Measurements from ENCODE around the gene JUND. TPM values are rescaled to one million over a fixed set of nuclear protein-coding genes. Genes with fewer than 3 reads are reported as not detected.
"Not testable (repeated sequence)": the region's sequence is repeated elsewhere in the genome, so short reads cannot be mapped to it uniquely, and the experiment has no call there.

The JUND gene
- total RNA-seq = 100 to 1,000 TPM in 3 of 4 donors, 10 to 100 TPM in 1; 67.2 to 258 (median 221) TPM

DNA sequence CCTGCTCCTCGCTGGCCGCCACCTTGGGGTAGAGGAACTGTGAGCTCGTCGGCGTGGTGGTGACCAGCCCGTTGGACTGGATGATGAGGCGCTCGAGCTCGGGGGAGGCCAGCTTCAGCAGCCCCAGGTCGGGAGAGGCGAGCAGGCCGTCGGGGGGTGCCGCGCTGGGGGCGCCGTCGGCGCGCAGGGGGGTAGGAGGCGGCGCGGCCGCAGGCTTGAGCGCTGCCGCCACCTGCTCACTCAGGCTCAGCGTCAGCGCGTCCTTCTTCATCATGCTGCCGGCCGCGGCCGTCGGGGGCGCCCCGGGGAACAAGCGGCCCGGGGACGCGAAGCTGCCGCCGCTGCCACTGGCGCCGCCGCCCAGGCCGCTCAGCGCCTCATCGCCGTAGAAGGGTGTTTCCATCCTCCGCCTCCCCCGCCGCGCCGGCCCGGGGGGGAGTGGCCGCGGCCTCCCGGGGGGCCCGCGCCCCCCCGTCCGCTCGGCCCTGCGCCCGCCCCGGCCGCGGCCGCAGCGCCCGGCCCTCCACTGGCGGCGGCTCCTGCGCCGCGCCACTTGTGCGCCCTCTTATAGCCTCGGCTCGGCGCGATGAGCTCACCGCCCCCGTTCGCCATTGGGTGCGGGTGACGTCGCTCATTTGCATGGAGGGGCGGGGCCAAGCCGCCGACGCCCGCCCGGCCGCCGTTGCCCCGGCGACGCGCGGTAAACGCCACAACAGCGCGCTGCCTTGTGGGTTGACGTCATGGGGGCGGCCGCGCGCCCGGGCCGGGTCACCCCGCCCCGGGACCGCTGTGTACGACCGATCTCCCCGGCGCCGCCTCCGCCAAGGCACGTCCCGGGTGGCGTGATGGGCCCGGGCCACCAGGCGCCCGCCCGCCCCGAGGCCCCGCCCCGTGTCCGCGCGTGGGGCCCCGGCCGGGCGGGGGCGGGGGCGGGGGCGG is at the start of gene JUND:
TSS of gene JUND (minus strand) at position 541 of the 939 bp plus-strand sequence. CDS start at position 403, 138 bp downstream.
- in situ Hi-C loops (cut with MboI; ENCODE audit: low sequenced_read_pairs in 4 of 4) = no loop called here
- TF ChIP-seq POLR2A (IDR thresholded peaks at IDR 0.05) = peak; percentile 99
- TF ChIP-seq, protein P1, sequence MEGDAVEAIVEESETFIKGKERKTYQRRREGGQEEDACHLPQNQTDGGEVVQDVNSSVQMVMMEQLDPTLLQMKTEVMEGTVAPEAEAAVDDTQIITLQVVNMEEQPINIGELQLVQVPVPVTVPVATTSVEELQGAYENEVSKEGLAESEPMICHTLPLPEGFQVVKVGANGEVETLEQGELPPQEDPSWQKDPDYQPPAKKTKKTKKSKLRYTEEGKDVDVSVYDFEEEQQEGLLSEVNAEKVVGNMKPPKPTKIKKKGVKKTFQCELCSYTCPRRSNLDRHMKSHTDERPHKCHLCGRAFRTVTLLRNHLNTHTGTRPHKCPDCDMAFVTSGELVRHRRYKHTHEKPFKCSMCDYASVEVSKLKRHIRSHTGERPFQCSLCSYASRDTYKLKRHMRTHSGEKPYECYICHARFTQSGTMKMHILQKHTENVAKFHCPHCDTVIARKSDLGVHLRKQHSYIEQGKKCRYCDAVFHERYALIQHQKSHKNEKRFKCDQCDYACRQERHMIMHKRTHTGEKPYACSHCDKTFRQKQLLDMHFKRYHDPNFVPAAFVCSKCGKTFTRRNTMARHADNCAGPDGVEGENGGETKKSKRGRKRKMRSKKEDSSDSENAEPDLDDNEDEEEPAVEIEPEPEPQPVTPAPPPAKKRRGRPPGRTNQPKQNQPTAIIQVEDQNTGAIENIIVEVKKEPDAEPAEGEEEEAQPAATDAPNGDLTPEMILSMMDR (IDR thresholded peaks at IDR 0.05 in 4 of 5, conservative IDR thresholded peaks at IDR 0.05 in 1 of 5) = peak in 1 of 5 experiments; percentile 7
- Histone ChIP-seq H3K9me3 (no peaks in the 10 kb centered on the region), H3K4me1 (peaks cover 22 to 37% of the 10 kb centered on the region in 2 donors), H3K4me3 (peak within 1 kb of the TSS; percentile 78 to 98 (median 90)), H3K27ac (peak within 1 kb of the TSS; percentile 99 to 100 (median 100)), H3K36me3 (peaks cover 0 to 4% of the 10 kb centered on the region in 2 donors), H3K27me3 (no peaks in the 10 kb centered on the region)
- ATAC-seq = peak; percentile 60 to 66
- DNase-seq = peak; percentile 95 to 97
- intact Hi-C loops (cut with DNase I; ENCODE audit: low total_unique reads) = loop anchor here (1.0 to 5.0 kb wide), 4 partner anchors 11 to 274 kb away; partner anchors contain the start of gene ARRDC2

DNA sequence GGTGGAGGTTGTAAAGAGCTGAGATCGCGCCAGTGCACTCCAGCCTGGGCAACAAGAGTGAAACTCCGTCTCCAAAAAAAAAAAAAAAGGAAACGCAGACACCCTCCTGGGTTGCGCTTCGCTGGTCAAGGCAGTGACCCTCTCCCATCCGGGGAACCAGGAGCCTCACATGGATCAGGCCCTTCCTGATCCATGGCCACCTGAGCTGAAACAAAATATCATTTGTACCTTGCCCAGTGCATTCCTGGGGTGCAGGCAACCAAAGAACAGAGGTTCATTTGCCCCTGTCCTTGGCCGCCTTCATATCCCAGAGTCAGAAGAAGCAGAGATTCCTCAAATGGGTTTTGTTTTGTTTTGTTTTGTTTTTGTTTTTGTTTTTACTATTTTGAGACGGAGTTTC is 49.4 kb upstream of the JUND start:
- in situ Hi-C loops (cut with MboI; ENCODE audit: low sequenced_read_pairs in 4 of 4) (no loop called here), intact Hi-C loops (cut with DNase I; ENCODE audit: low total_unique reads) (no loop called here)
- Histone ChIP-seq H3K4me3 (no peak overlapping the region), H3K36me3 (no peaks in the 10 kb centered on the region), H3K27me3 (no peaks in the 10 kb centered on the region), H3K4me1 (peaks cover 8 to 14% of the 10 kb centered on the region in 2 donors), H3K27ac (no peak overlapping the region), H3K9me3 (no peaks in the 10 kb centered on the region)
- ATAC-seq = no peak
- TF ChIP-seq POLR2A (IDR thresholded peaks at IDR 0.05) = no peak
- no peak for DNase-seq

DNA sequence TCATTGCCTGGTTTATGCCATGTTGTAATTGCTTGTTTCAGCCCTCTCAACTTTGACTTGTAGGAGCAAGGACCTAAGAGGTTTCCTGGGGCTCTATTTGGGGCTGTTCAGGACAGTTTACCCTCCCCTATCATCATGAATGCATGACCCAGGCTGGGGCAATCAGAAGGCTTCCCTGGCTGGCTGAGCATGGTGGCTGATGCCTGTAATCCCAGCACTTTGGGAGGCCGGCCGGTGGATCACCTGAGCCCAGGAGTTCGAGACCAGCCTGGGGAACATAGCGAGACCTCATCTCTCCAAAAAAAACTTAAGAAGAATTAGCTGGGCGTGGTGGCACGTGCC is 47.6 kb upstream of the JUND start:
- in situ Hi-C loops (cut with MboI; ENCODE audit: low sequenced_read_pairs in 4 of 4) (loop anchor here in 3 of 4 donors (5.0 to 10.0 kb wide), 2 partner anchors 52 to 134 kb away; partner anchors contain the start of gene MPV17L2 (in 1 of the 3)), intact Hi-C loops (cut with DNase I; ENCODE audit: low total_unique reads) (no loop called here)
- no peak for ATAC-seq
- Histone ChIP-seq H3K27me3 (no peaks in the 10 kb centered on the region), H3K4me1 (peaks cover 13 to 19% of the 10 kb centered on the region in 2 donors), H3K4me3 (peak overlapping the region in 3 of 4 donors; percentile 34 to 40 (median 35)), H3K36me3 (no peaks in the 10 kb centered on the region), H3K9me3 (no peaks in the 10 kb centered on the region), H3K27ac (peak overlapping the region; percentile 62 to 79 (median 69))
- no peak for TF ChIP-seq POLR2A (IDR thresholded peaks at IDR 0.05)
- no peak for DNase-seq

DNA sequence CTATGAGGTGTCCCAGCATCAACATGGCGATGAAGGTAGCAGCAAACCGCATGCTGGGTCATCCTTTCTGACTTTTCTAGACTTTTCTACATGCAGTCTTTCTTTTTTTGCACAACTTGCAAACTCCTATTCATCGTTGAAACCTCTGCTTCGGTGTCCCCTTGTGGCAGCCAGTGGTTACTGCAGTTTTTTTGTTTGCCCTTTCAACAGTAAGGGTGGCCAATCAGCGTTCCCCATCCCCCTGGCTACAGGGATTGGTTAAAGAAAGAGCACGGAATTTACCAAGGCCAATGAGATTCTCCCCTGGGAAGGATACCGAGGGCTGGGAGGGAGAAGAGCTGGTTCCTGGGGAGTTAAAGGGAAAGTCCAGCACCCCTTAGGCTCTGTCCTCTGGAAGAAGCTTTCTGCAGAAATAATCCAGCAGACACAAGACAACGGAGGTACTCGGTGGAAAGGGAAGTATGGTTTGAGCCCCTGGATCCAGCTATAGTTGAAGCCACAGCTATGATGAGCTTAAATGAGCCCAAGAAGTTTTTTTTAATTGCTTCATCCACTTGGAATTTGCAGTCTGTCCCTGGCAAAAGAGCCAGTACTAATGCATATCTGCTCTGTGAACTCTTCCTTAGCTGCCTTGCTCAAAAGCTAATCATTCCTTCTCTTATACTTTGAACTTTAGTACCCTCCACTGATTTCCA is 47.1 kb upstream of the JUND start:
- H3K36me3 ChIP-seq = no peaks in the 10 kb centered on the region
- H3K4me1 ChIP-seq = peaks cover 18 to 24% of the 10 kb centered on the region in 2 donors
- H3K27ac ChIP-seq = peak overlapping the region; percentile 62 to 79 (median 69)
- intact Hi-C loops (cut with DNase I; ENCODE audit: low total_unique reads) = loop anchor here (1.0 kb wide), 2 partner anchors 49 to 53 kb away; no protein-coding TSS in a partner anchor
- peak overlapping the region; percentile 6 to 40 (median 34) for H3K4me3 ChIP-seq
- H3K9me3 ChIP-seq = no peaks in the 10 kb centered on the region
- H3K27me3 ChIP-seq = no peaks in the 10 kb centered on the region
- ATAC-seq (peak; percentile 99 to 100), DNase-seq (peak; percentile 92 to 96)
- peak; percentile 30 to 77 for TF ChIP-seq POLR2A (IDR thresholded peaks at IDR 0.05)
- TF ChIP-seq, protein P1 (IDR thresholded peaks at IDR 0.05 in 4 of 5, conservative IDR thresholded peaks at IDR 0.05 in 1 of 5) = peak; percentile 94 to 98 (median 96)
- in situ Hi-C loops (cut with MboI; ENCODE audit: low sequenced_read_pairs in 4 of 4) = loop anchor here in 3 of 4 donors (5.0 to 10.0 kb wide), 2 partner anchors 51 to 134 kb away; partner anchors contain the start of gene MPV17L2 (in 1 of the 3)

DNA sequence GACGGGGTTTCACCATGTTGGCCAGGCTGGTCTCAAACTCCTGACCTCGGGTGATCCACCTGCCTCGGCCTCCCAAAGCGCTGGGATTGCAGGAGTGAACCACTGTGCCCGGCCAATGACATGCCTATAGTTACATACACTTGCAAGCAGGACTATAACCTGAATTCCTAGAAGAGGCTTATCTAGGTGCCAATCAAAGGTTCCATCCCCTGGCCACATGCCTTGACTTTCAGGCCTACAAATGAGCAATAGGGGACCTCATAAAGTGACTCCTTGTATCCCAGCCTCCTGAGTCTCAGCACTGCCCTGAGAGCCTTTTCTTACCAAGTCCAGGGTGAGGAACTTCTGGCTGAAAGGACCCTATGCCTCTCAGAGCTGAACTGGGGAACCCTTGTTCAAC is 45.4 kb upstream of the JUND start:
- ATAC-seq (no peak), DNase-seq (no peak)
- in situ Hi-C loops (cut with MboI; ENCODE audit: low sequenced_read_pairs in 4 of 4) = loop anchor here in 3 of 4 donors (5.0 to 10.0 kb wide), 2 partner anchors 49 to 132 kb away; partner anchors contain the start of gene MPV17L2 (in 1 of the 3)
- no peaks in the 10 kb centered on the region for H3K36me3 ChIP-seq
- TF ChIP-seq, protein P1 (IDR thresholded peaks at IDR 0.05 in 4 of 5, conservative IDR thresholded peaks at IDR 0.05 in 1 of 5) = no peak
- TF ChIP-seq POLR2A (IDR thresholded peaks at IDR 0.05) = no peak
- no peak overlapping the region for H3K4me3 ChIP-seq
- intact Hi-C loops (cut with DNase I; ENCODE audit: low total_unique reads) = no loop called here
- H3K9me3 ChIP-seq = no peaks in the 10 kb centered on the region
- peaks cover 28 to 36% of the 10 kb centered on the region in 2 donors for H3K4me1 ChIP-seq
- no peaks in the 10 kb centered on the region for H3K27me3 ChIP-seq
- H3K27ac ChIP-seq = no peak overlapping the region

DNA sequence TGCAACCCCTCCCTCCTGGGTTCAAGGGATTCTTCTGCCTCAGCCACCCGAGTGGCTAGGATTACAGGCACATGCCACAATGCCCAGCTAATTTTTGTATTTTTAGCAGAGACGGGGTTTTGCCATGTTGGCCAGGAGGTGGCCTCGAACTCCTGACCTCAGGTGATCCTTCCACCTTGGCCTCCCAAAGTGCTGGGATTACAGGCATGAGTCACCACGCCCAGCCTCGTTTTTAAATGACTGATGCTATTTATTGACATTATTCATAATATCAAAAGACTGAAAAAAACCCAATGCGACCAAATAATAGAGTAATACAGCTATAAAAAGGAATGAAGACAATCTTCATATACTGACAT is 42.9 kb upstream of the JUND start:
- not testable (repeated sequence) for ATAC-seq, H3K27me3 ChIP-seq, H3K36me3 ChIP-seq, H3K9me3 ChIP-seq, H3K4me3 ChIP-seq
- Histone ChIP-seq H3K27ac (peak overlapping the region; percentile 91 to 97 (median 95)), H3K4me1 (peaks cover 40 to 45% of the 10 kb centered on the region in 2 donors)
- in situ Hi-C loops (cut with MboI; ENCODE audit: low sequenced_read_pairs in 4 of 4) = loop anchor here in 2 of 4 donors (5.0 to 10.0 kb wide), 2 partner anchors 47 to 130 kb away; partner anchors contain the start of gene MPV17L2 (in 1 of the 2)
- intact Hi-C loops (cut with DNase I; ENCODE audit: low total_unique reads) = loop anchor here (5.0 kb wide), 1 partner anchor 117 kb away; no protein-coding TSS in a partner anchor
- DNase-seq = peak in 1 of 2 donors; percentile 66

All from gastrocnemius medialis (tissue), 4 donors.